Measurements from ENCODE around the gene GLRX. TPM values are rescaled to one million over a fixed set of nuclear protein-coding genes. Genes with fewer than 3 reads are reported as not detected.

Gene GLRX
- total RNA-seq: 78.1 and 161 TPM in 2 replicates

GRCh38 chr5:95822542-95823181, at the start of gene GLRX:
TSS of gene GLRX (minus strand) at chr5:95822726. CDS start at chr5:95822662, 64 bp downstream.

Other genes with a start within 250 kb of the GLRX start
- gene GPR150, start 202.6 kb downstream of the GLRX start, total RNA-seq: not detected in 2 replicates
- 2.5 and 3.9 TPM in 2 replicates for gene RFESD, start 175.9 kb downstream of the GLRX start, total RNA-seq
- gene SPATA9, start 139.7 kb downstream of the GLRX start, total RNA-seq: 0.22 and 2.0 TPM in 2 replicates
- 368 and 392 TPM in 2 replicates for gene RHOBTB3, start 91.4 kb downstream of the GLRX start, total RNA-seq
- 11.4 and 19.6 TPM in 2 replicates for gene ELL2, start 139.1 kb upstream of the GLRX start, total RNA-seq